ENCODE data around the gene ADGRA1.

The ADGRA1 gene

GRCh38 chr10:133129071-133129858, 41.5 kb downstream of the ADGRA1 start:
- TF ChIP-seq PAX5 (IDR thresholded peaks at IDR 0.05; ENCODE audit: insufficient read depth, low read length, severe bottlenecking): no peak
- no peak for TF ChIP-seq POLR2A (IDR thresholded peaks at IDR 0.05; ENCODE audit: low read depth, low read length)
- no peak for TF ChIP-seq TAF1 (IDR thresholded peaks at IDR 0.05; ENCODE audit: low read depth, low read length)
- TF ChIP-seq POU2F2 (IDR thresholded peaks at IDR 0.05; ENCODE audit: low read depth, low read length): no peak
- no peak for TF ChIP-seq SPI1 (IDR thresholded peaks at IDR 0.05; ENCODE audit: low read depth, low read length)
- TF ChIP-seq POLR2AphosphoS5 (IDR thresholded peaks at IDR 0.05; ENCODE audit: low read depth, low read length): no peak
- FAIRE-seq (no peak), DNase-seq (ENCODE audit: insufficient read length, low spot score) (no peak)

GRCh38 chr10:133129859-133130495, 42.3 kb downstream of the ADGRA1 start:
- no peak for FAIRE-seq
- no peak for DNase-seq (ENCODE audit: insufficient read length, low spot score)
- no peak for TF ChIP-seq SPI1 (IDR thresholded peaks at IDR 0.05; ENCODE audit: low read depth, low read length)
- no peak for TF ChIP-seq PAX5 (IDR thresholded peaks at IDR 0.05; ENCODE audit: insufficient read depth, low read length, severe bottlenecking)
- no peak for TF ChIP-seq TAF1 (IDR thresholded peaks at IDR 0.05; ENCODE audit: low read depth, low read length)
- TF ChIP-seq POU2F2 (IDR thresholded peaks at IDR 0.05; ENCODE audit: low read depth, low read length): no peak
- no peak for TF ChIP-seq POLR2AphosphoS5 (IDR thresholded peaks at IDR 0.05; ENCODE audit: low read depth, low read length)
- no peak for TF ChIP-seq POLR2A (IDR thresholded peaks at IDR 0.05; ENCODE audit: low read depth, low read length)

DNA sequence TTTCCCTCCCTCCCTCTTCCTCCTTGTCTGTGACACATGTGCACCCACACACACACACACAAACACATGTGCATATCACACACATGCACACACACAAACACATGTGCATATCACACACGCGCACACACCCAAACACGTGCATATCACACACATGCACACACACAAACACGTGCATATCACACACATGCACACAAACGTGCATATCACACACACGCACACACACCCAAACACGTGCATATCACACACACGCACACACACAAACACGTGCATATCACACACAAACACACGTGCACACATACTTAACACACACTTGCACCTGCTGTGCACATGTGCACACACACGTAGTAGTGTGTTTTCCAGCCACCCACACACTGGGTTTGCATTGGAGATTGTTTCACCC, 42.9 kb downstream of the ADGRA1 start:
- FAIRE-seq (peak; percentile 48), DNase-seq (ENCODE audit: insufficient read length, low spot score) (no peak)
- TF ChIP-seq PAX5 (IDR thresholded peaks at IDR 0.05; ENCODE audit: insufficient read depth, low read length, severe bottlenecking): no peak
- TF ChIP-seq POLR2AphosphoS5 (IDR thresholded peaks at IDR 0.05; ENCODE audit: low read depth, low read length): no peak
- no peak for TF ChIP-seq POLR2A (IDR thresholded peaks at IDR 0.05; ENCODE audit: low read depth, low read length)
- no peak for TF ChIP-seq POU2F2 (IDR thresholded peaks at IDR 0.05; ENCODE audit: low read depth, low read length)

- TF ChIP-seq TAF1 (IDR thresholded peaks at IDR 0.05; ENCODE audit: low read depth, low read length) (no peak), POLR2AphosphoS5 (IDR thresholded peaks at IDR 0.05; ENCODE audit: low read depth, low read length) (no peak), POU2F2 (IDR thresholded peaks at IDR 0.05; ENCODE audit: low read depth, low read length) (no peak), SPI1 (IDR thresholded peaks at IDR 0.05; ENCODE audit: low read depth, low read length) (no peak)
- DNase-seq (ENCODE audit: insufficient read length, low spot score) (no peak), FAIRE-seq (no peak)
Observed at GRCh38 chr10:133131053-133131452, 43.3 kb downstream of the ADGRA1 start.

- TF ChIP-seq TAF1 (IDR thresholded peaks at IDR 0.05; ENCODE audit: low read depth, low read length) (no peak), POLR2AphosphoS5 (IDR thresholded peaks at IDR 0.05; ENCODE audit: low read depth, low read length) (no peak), SPI1 (IDR thresholded peaks at IDR 0.05; ENCODE audit: low read depth, low read length) (no peak), POLR2A (IDR thresholded peaks at IDR 0.05; ENCODE audit: low read depth, low read length) (no peak), PAX5 (IDR thresholded peaks at IDR 0.05; ENCODE audit: insufficient read depth, low read length, severe bottlenecking) (no peak), POU2F2 (IDR thresholded peaks at IDR 0.05; ENCODE audit: low read depth, low read length) (no peak)
- no peak for FAIRE-seq
- no peak for DNase-seq (ENCODE audit: insufficient read length, low spot score)
Observed at GRCh38 chr10:133131734-133132472, 44.2 kb downstream of the ADGRA1 start.

DNA sequence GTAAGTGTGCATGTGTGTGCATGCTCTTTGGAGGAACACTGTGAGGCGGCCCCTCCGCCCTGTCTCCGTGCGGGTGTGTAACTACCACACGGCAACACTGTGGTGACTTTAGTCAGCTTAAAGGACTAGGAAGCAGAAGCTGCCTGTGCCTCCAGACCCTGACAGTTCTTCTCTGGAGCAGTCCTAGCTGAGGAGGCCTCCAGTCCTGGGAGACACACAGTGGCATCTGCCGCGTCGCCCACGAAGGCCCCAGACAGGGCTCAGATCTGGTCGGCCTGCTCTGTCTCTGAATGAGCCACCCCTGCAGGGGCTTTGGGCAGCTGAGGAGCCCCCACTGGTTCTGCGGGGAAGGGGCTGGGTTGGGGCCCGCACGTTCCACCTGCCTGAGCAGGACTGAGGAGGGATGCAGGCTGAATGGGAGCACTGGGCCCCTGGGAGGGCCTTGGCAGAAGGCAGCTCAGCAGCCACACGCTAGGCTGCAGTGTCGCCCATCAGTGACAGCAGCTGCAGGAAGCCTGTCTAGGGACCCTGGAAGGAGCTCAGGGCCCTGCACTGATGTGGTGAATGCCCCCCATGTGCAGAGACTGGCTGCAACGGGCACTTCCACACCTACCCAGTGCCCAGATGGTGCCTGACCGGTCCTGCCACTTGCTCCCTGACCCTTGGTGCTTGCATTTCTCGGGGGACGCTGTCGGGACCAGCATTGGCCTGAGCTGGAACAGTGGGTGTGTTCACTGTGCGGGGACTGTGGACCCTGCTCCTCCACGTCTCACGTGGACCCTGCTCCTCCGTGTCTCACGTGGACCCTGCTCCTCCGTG, 45.0 kb downstream of the ADGRA1 start:
- FAIRE-seq (no peak), DNase-seq (ENCODE audit: insufficient read length, low spot score) (no peak)
- no peak for TF ChIP-seq POLR2AphosphoS5 (IDR thresholded peaks at IDR 0.05; ENCODE audit: low read depth, low read length)
- TF ChIP-seq PAX5 (IDR thresholded peaks at IDR 0.05; ENCODE audit: insufficient read depth, low read length, severe bottlenecking): no peak
- no peak for TF ChIP-seq POLR2A (IDR thresholded peaks at IDR 0.05; ENCODE audit: low read depth, low read length)

- FAIRE-seq: no peak
- DNase-seq (ENCODE audit: insufficient read length, low spot score): no peak
- TF ChIP-seq POLR2A (IDR thresholded peaks at IDR 0.05; ENCODE audit: low read depth, low read length) (no peak), SPI1 (IDR thresholded peaks at IDR 0.05; ENCODE audit: low read depth, low read length) (no peak), POLR2AphosphoS5 (IDR thresholded peaks at IDR 0.05; ENCODE audit: low read depth, low read length) (no peak), TAF1 (IDR thresholded peaks at IDR 0.05; ENCODE audit: low read depth, low read length) (no peak), POU2F2 (IDR thresholded peaks at IDR 0.05; ENCODE audit: low read depth, low read length) (no peak), PAX5 (IDR thresholded peaks at IDR 0.05; ENCODE audit: insufficient read depth, low read length, severe bottlenecking) (no peak)
Observed at GRCh38 chr10:133133471-133134231, 45.9 kb downstream of the ADGRA1 start.

- TF ChIP-seq POLR2AphosphoS5 (IDR thresholded peaks at IDR 0.05; ENCODE audit: low read depth, low read length): no peak
- TF ChIP-seq POLR2A (IDR thresholded peaks at IDR 0.05; ENCODE audit: low read depth, low read length): no peak
- no peak for TF ChIP-seq SPI1 (IDR thresholded peaks at IDR 0.05; ENCODE audit: low read depth, low read length)
- no peak for TF ChIP-seq POU2F2 (IDR thresholded peaks at IDR 0.05; ENCODE audit: low read depth, low read length)
- TF ChIP-seq TAF1 (IDR thresholded peaks at IDR 0.05; ENCODE audit: low read depth, low read length): no peak
- TF ChIP-seq PAX5 (IDR thresholded peaks at IDR 0.05; ENCODE audit: insufficient read depth, low read length, severe bottlenecking): no peak
- no peak for DNase-seq (ENCODE audit: insufficient read length, low spot score)
- FAIRE-seq: no peak
Observed at GRCh38 chr10:133134411-133135115, 46.8 kb downstream of the ADGRA1 start.
